Stimulated activated CD4-positive, alpha-beta T cell treated with anti-CD3 and anti-CD28 coated beads, Interleukin-12 subunit alpha, Interleukin-12 subunit beta, amount 100 ng/mL, for 24 hours (primary cell): ENCODE measurements around the gene OVOL2.

Experiments
- DNase-seq, 2 experiments: peaks; one replicate each; pipeline ENCODE4 v3.0.0-alpha.2; 2020; ENCODE audit warnings: low read depth in 2 of 2

Gene OVOL2

GRCh38 chr20:18012901-18013300, 44.8 kb downstream of the OVOL2 start:
- no peak for DNase-seq

DNA sequence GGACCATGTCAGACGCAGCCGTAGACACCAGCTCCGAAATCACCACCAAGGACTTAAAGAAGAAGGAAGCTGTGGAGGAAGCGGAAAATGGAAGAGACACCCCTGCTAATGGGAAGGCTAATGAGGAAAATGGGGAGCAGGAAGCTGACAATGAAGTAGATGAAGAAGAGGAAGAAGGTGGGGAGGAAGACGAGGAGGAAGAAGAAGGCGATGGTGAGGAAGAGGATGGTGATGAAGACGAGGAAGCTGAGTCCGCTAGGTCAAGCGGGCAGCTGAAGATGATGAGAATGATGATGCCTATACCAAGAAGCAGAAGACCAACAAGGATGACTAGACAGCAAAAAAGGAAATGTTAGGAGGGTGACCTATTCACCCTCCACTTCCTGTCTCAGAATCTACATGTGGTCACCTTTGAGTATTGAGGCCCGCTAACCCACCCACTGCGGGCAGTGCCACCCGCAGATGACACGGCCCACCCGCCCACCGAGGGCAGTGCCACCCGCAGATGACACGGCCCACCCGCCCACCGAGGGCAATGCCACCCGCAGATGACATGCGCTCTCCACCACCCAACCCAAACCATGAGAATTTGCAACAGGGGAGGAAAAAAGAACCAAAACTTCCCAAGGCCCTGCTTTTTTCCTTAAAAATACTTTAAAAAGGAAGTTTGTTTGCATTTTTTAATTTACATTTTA, 45.6 kb downstream of the OVOL2 start:
- DNase-seq = no peak

- no peak for DNase-seq
Measured at GRCh38 chr20:18011482-18011881, 46.2 kb downstream of the OVOL2 start.

- DNase-seq = no peak
Measured at GRCh38 chr20:18009116-18009515, 48.6 kb downstream of the OVOL2 start.

DNA sequence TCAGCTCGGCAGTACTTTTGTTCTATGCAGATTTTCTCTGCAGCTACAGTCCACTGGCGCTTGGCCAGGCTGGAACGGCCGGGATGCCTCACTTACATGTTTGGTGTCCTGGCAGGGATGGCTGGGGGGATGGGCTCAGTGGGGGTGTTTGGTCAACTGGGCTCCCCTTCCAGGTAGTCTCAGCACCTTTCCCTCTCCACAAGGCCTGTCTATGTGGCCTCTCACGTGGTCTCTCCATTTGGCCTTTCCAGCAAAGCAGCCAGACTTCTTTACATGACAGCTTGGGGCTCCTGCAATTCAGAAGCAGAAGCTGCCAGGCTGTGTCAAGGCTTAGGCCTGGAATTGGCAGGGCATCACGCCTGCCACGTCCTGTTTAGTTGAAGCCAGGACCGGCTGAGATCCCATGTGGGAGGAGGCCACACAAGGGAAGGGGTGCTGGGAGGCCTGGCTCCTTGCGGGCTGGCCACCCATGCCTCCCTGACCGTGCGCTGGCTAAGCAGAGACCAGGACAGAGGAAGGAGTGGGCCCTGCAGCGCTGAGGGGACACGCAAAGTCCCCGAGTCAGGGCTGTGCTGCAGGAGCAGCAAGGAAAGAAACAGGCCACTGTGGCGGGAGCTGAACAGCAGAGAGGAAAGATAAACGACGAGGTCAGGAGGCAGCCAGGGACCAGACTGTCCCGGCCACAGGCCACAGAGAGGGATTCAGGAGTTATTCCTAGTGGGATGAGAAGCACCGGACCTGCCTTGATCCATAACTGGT, 50.0 kb downstream of the OVOL2 start:
- DNase-seq = no peak

GRCh38 chr20:18006684-18007083, 51.0 kb downstream of the OVOL2 start:
- no peak for DNase-seq

DNA sequence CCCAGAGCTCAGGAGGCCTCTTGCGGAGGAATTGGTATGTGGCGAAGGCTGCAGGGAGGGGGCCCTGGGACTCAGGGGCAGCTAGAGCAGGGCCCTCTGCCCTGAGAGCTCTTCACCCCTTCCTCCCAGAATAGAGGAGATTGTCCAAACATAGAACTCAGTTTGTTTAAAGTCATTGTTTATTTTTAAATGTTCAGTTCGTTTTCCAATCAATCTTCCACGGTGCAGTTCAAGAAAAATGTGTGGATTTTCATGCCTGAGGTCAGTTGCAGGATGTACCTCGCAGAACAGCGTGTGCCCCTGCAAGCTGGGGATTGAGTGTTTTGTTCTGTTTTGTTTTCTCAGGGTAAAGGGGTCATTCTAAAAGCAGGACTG, 51.7 kb downstream of the OVOL2 start:
- DNase-seq = no peak

- no peak for DNase-seq
Measured at GRCh38 chr20:18005170-18005989, 52.3 kb downstream of the OVOL2 start.

GRCh38 chr20:18004384-18005031, 53.2 kb downstream of the OVOL2 start:
- no peak for DNase-seq

DNA sequence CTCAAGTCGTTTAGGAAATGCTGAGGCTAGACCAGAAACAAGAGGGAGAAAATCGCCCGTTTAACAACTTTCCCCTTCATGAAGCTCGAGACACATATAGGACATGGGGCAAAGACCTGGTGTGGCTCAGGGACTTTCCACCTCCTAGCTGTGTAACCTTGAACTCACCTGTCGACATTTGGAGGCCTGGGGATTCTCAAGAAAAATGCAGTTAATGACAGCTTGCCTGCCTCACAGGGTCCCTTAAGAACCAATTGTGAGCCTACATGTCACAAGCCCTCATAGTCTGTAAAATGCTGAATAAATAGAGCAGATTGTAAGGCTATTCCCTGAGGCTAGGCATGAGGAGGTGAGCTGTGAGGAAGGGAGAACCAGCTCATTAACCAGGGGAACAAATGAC, 53.8 kb downstream of the OVOL2 start:
- DNase-seq = no peak

- no peak for DNase-seq
Measured at GRCh38 chr20:18001131-18001921, 56.4 kb downstream of the OVOL2 start.

- DNase-seq = no peak
Measured at GRCh38 chr20:17999566-17999965, 58.1 kb downstream of the OVOL2 start.

- no peak for DNase-seq
Measured at GRCh38 chr20:17998446-17998845, 59.3 kb downstream of the OVOL2 start.

- peak in 1 of 2 experiments; percentile 9 for DNase-seq
Measured at GRCh38 chr20:17995967-17996819, 61.5 kb downstream of the OVOL2 start.

DNA sequence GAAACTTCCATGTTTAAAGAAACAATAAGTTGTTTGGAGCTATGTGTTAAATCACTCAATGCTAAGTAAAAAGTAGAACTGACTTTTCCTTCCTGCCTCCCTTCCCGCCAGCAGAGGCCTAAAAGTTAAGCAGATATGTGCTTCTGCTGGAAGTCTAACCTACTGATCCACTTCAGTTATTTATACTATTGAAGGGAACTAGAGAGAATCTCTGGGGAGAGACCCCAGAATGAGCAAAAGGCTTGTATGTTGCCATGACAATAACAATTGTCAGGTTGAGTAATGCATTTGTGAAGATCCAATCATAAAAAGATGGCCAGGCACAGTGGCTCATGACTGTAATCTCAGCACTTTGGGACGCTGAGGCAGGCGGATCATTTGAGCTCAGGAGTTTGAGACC, 64.2 kb downstream of the OVOL2 start:
- no peak for DNase-seq

DNA sequence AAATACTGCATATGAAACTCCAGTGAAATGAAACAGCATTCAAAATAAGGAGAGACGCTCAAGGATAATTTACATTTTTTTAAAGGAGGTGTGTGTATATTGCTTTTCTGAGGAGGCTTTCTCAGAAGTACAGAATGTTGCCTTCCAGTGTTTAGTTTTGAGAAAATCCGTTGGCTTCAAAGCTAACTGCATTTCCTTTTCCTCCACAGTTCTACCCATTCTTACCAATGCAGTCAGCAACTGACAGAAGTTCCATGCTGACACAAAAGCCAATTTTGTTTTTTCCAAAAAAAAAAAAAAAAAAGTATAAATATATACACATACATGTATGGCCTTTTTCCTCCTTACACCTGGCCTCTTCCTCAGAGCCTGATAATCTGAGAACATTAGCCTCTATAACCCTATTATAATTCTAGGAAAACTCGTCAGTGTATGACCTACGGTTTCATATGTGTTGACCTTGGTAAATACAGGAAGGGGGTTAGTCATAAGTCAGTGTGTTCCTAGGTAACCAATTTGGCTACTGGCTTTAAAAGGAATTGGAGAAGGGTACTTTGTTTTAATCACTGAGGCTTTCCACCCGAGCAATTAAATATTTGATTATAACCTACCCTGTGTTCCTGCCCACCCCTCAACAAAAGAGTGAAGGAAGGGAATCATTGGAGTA, 64.7 kb downstream of the OVOL2 start:
- DNase-seq = no peak

GRCh38 chr20:17992224-17992637, 65.5 kb downstream of the OVOL2 start:
- DNase-seq = peak in 1 of 2 experiments; percentile 35

- no peak for DNase-seq
Measured at GRCh38 chr20:17990278-17990972, 67.3 kb downstream of the OVOL2 start.

DNA sequence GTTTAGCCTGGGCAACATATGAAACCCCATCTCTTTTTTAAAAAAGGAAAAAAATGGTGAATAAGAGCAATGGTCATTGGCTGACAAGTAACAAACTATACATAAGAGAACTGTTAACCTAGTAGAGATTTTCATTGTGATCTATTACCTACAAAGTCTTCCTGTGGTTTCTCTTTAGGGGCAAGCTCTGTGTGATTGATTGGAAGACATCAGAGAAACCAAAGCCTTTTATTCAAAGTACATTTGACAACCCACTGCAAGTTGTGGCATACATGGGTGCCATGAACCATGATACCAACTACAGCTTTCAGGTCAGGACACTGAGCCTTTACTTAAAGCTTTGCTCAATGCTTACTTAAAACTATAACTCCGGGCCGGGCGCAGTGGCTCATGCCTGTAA, 69.7 kb downstream of the OVOL2 start:
- DNase-seq = no peak
